HUES6 (cell line): ENCODE data around the gene PI3.
"Not testable (repeated sequence)": the region's sequence is repeated elsewhere in the genome, so short reads cannot be mapped to it uniquely, and the experiment has no call there.

Experiments
- H3K27ac ChIP-seq: 2 replicates; pipeline ENCODE4 v1.7.0; 2013; ENCODE audit warnings: low read depth, mild to moderate bottlenecking, low read length, inconsistent platforms
- H3K27me3 ChIP-seq: 2 replicates; pipeline ENCODE4 v1.6.1; 2013; ENCODE audit warnings: low read length; ENCODE audit not compliant: control insufficient read depth, insufficient read depth
- H3K36me3 ChIP-seq: 2 replicates; pipeline ENCODE4 v1.6.1; 2013; ENCODE audit warnings: low read length; ENCODE audit not compliant: control insufficient read depth, insufficient read depth
- H3K4me1 ChIP-seq: 2 replicates; pipeline ENCODE4 v1.6.1; 2013; ENCODE audit warnings: low read length; ENCODE audit not compliant: control insufficient read depth, insufficient read depth
- H3K4me3 ChIP-seq: 2 replicates; pipeline ENCODE4 v1.5.1; 2013; ENCODE audit warnings: low read depth, low read length
- H3K9ac ChIP-seq: one replicate; pipeline ENCODE4 v1.6.1; 2013; ENCODE audit warnings: mild to moderate bottlenecking, low read length
- H3K9me3 ChIP-seq: 2 replicates; pipeline ENCODE4 v1.6.1; 2013; ENCODE audit warnings: low read depth, low read length; ENCODE audit not compliant: control insufficient read depth, insufficient read depth

The PI3 gene, protein sequence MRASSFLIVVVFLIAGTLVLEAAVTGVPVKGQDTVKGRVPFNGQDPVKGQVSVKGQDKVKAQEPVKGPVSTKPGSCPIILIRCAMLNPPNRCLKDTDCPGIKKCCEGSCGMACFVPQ

GRCh38 chr20:45174434-45175364 lies at the start of gene PI3:
TSS of gene PI3 (plus strand) at chr20:45174902. CDS start at chr20:45174923, 21 bp downstream.
- Histone ChIP-seq H3K9me3 (no peaks in the 10 kb centered on the region), H3K36me3 (no peaks in the 10 kb centered on the region), H3K27ac (no peak within 1 kb of the TSS), H3K27me3 (no peaks in the 10 kb centered on the region; the same call in 1 of the 2 replicates), H3K4me3 (no peak within 1 kb of the TSS), H3K4me1 (no peaks in the 10 kb centered on the region), H3K9ac (no peak within 1 kb of the TSS)

DNA sequence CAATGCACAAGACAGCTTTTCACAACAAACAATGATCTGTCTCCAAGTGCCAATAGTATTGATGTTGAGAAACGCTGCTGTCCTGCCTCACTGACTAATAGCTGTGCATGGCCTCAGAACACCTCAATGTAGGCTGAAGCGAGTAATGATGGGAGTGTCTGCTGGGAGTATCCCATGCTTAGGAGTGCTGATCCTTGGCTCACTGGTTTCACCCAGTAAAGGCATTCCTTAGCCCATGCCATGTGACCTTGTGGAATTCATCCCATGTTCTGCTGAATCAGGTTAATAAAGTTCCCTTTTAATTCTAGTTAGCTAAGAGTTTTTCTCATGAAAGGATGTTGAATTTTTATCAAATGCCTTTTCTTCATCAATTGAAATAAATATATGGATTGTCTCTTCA lies 46.6 kb upstream of the PI3 start:
- no peak overlapping the region for H3K4me3 ChIP-seq
- H3K27me3 ChIP-seq = no peaks in the 10 kb centered on the region; the same call in 1 of the 2 replicates
- H3K27ac ChIP-seq = no peak overlapping the region
- H3K9ac ChIP-seq = no peak overlapping the region
- H3K9me3 ChIP-seq = no peaks in the 10 kb centered on the region
- H3K36me3 ChIP-seq = no peaks in the 10 kb centered on the region
- no peaks in the 10 kb centered on the region for H3K4me1 ChIP-seq

DNA sequence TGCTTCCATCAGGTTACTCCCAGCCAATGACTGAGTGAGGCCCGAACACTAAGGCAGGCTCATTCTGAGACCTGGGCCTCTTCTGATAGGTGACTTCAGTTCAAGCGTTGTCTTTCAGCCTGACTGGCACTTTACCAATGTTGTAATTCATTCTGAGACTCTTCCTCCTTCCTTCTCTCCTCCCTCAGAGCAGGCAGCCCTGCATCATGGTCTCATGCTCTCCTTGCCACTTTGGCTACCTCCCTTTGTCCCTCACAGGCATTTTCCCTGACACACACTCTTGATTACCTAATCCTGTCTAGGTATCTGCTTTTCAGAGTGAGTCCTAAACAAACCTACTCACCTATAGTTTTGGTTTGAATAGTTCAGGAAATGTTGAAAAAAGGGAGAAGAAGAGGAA lies 37.8 kb upstream of the PI3 start:
- no peaks in the 10 kb centered on the region for H3K36me3 ChIP-seq
- no peak overlapping the region for H3K27ac ChIP-seq
- H3K27me3 ChIP-seq = no peaks in the 10 kb centered on the region; the same call in 1 of the 2 replicates
- H3K9me3 ChIP-seq = no peaks in the 10 kb centered on the region
- no peak overlapping the region for H3K4me3 ChIP-seq
- no peak overlapping the region for H3K9ac ChIP-seq
- H3K4me1 ChIP-seq = no peaks in the 10 kb centered on the region

DNA sequence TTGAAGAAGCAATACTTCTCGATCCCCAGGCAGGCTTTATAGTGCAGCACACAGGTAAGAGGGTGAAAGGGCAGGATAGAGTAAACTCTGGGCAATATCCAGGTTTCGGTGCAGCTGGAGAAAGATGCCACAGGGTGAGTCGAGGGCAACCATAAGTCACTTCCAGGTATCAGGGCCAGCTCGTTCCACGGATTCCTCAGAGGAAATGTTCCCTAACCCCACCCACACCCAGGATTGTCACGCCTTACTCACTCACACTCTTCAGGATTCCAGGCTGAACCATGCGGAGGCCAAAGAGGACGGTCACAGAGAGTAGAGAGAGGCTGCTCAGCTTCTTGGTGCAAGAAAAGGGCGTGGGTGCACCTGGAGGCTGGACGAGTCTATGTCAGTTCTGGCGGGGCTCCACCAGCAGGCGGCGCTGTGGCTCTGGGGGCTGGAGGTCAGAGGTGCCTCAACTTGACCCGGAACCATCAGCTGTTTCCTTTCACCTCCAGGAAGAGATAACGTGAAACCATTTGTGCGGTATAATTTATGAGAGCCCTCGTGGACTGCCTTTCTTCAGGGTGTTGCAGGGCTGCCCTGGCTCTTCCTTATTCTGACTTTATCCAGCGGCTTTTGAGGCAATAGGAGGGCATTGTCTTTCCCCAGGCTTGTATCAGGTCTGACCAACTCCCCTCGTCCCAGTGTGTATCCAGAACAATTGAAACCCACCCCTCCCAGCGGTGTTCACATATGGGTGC lies 36.0 kb upstream of the PI3 start:
- Histone ChIP-seq H3K9ac (no peak overlapping the region), H3K27ac (no peak overlapping the region), H3K4me1 (no peaks in the 10 kb centered on the region), H3K4me3 (no peak overlapping the region), H3K9me3 (no peaks in the 10 kb centered on the region), H3K36me3 (no peaks in the 10 kb centered on the region), H3K27me3 (no peaks in the 10 kb centered on the region; the same call in 1 of the 2 replicates)

- H3K27ac ChIP-seq, H3K9ac ChIP-seq, H3K36me3 ChIP-seq, H3K4me3 ChIP-seq, H3K9me3 ChIP-seq, H3K4me1 ChIP-seq, H3K27me3 ChIP-seq: not testable (repeated sequence)
Measured at GRCh38 chr20:45139733-45140375, 34.8 kb upstream of the PI3 start.

GRCh38 chr20:45140836-45141235 lies 33.9 kb upstream of the PI3 start:
- Histone ChIP-seq H3K36me3 (no peaks in the 10 kb centered on the region), H3K4me1 (no peaks in the 10 kb centered on the region), H3K27ac (no peak overlapping the region), H3K9me3 (no peaks in the 10 kb centered on the region), H3K4me3 (no peak overlapping the region), H3K27me3 (peaks cover 3% of the 10 kb centered on the region; the same call in 1 of the 2 replicates), H3K9ac (no peak overlapping the region)

DNA sequence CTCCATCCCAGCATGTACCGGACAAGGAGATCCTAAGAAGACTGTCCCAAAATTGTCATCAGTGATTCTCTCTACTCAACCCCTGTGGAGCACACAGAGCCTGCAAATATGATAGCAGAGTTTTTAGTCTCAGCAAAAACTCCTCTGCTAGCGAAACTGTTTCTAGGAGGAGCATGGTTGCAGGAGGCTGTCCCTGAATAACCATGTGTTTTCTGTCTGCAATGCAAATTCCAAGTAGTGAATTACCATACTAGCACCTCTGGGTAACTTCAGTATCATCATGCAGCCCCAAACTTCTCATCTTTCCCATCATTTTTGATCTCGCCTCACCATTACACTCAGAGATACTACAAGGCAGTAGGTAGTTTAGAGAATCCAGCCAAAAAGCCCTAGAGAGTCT lies 25.6 kb upstream of the PI3 start:
- Histone ChIP-seq H3K4me3 (no peak overlapping the region), H3K36me3 (no peaks in the 10 kb centered on the region), H3K27ac (no peak overlapping the region), H3K27me3 (peaks cover 35% of the 10 kb centered on the region; the same call in 1 of the 2 replicates), H3K9me3 (no peaks in the 10 kb centered on the region), H3K4me1 (no peaks in the 10 kb centered on the region), H3K9ac (no peak overlapping the region)

DNA sequence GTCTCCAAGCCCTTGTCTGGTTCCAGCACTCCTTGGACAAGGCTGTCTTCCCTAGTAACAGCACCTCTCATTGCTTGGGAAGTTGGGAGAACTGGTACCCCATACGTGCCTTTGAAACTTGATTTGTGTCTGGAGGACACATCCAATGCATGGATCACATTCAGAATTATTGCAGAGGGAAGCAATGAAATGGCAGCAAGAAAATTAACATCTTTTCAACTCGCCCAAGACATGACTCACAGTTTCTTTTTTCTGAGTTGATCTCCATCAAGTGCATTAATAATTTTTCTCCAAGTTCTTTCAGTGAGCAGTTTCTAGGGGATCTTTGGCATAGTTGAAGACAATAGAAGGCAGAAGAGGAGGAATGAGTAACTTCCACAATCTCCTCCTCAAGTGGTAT lies 22.3 kb upstream of the PI3 start:
- no peak overlapping the region for H3K9ac ChIP-seq
- no peaks in the 10 kb centered on the region for H3K36me3 ChIP-seq
- H3K4me3 ChIP-seq = no peak overlapping the region
- no peak overlapping the region for H3K27ac ChIP-seq
- H3K9me3 ChIP-seq = peaks cover 9% of the 10 kb centered on the region; the same call in 1 of the 2 replicates
- H3K27me3 ChIP-seq = peaks cover 31% of the 10 kb centered on the region; the same call in 1 of the 2 replicates
- H3K4me1 ChIP-seq = no peaks in the 10 kb centered on the region

- no peak overlapping the region for H3K27ac ChIP-seq
- H3K27me3 ChIP-seq = peaks cover 31% of the 10 kb centered on the region; the same call in 1 of the 2 replicates
- H3K36me3 ChIP-seq = no peaks in the 10 kb centered on the region
- no peaks in the 10 kb centered on the region for H3K4me1 ChIP-seq
- peaks cover 9% of the 10 kb centered on the region; the same call in 1 of the 2 replicates for H3K9me3 ChIP-seq
- H3K4me3 ChIP-seq = no peak overlapping the region
- no peak overlapping the region for H3K9ac ChIP-seq
Measured at GRCh38 chr20:45153147-45153546, 21.6 kb upstream of the PI3 start.

- Histone ChIP-seq H3K27ac (no peak overlapping the region), H3K4me3 (no peak overlapping the region)
Measured at GRCh38 chr20:45153752-45154151, 20.9 kb upstream of the PI3 start.

More at GRCh38 chr20:45153752-45154151, 20.9 kb upstream of the PI3 start:
- H3K9ac ChIP-seq = no peak overlapping the region
- no peaks in the 10 kb centered on the region for H3K4me1 ChIP-seq
- H3K36me3 ChIP-seq = no peaks in the 10 kb centered on the region
- H3K9me3 ChIP-seq = peaks cover 9% of the 10 kb centered on the region; the same call in 1 of the 2 replicates
- peaks cover 27% of the 10 kb centered on the region; the same call in 1 of the 2 replicates for H3K27me3 ChIP-seq
